NT2/D1 (cell line): ENCODE measurements around the gene PANK2.

Experiments
- SUZ12 ChIP-seq: IDR thresholded peaks from 2 replicates; pipeline ENCODE4 v1.6.1; 2011; ENCODE audit not compliant: insufficient read length, insufficient read depth; ENCODE audit errors: extremely low read depth
- YY1 ChIP-seq: IDR thresholded peaks from 2 replicates; pipeline ENCODE4 v1.6.1; 2011; ENCODE audit not compliant: insufficient read length, insufficient read depth
- ZNF274 ChIP-seq: IDR thresholded peaks from 2 replicates; pipeline ENCODE4 v1.6.1; 2011; ENCODE audit warnings: mild to moderate bottlenecking, low read depth, low read length

- TF ChIP-seq ZNF274 (no peak), YY1 (no peak), SUZ12 (no peak)
Measured at GRCh38 chr20:3901706-3902440, 12.7 kb downstream of the PANK2 start.
